HEK293 (cell line): Measurements from ENCODE around the gene NHEJ1.

Experiments used
- CTCF ChIA-PET: fragments of 350-600 bp; formaldehyde crosslinking; extraction: SDS; loops from one replicate; lab custom pipeline; 2021; ENCODE audit warnings: antibody characterized with exemption; lab: Yijun Ruan, JAX
- POLR2A ChIA-PET: fragments of 300-600 bp; formaldehyde crosslinking; extraction: SDS; loops from one replicate; lab custom pipeline; 2020; ENCODE audit warnings: antibody characterized with exemption, inconsistent platforms; lab: Yijun Ruan, JAX
- H3K27ac ChIP-seq: fragments of 200-500 bp; sonication (Bioruptor generic); 2 replicates; pipeline ENCODE4 v1.5.1; 2014; ENCODE audit warnings: low read depth, low read length, control low read depth, inconsistent platforms; ENCODE audit errors: extremely low read depth
- H3K36me3 ChIP-seq, 2 experiments: fragments of 200-500 bp in 1 of 2; sonication (Bioruptor generic) in 1 of 2; 1 replicate in 1 of 2; 2 replicates in 1 of 2; pipeline ENCODE4 v1.5.1; 2014 to 2017; ENCODE audit warnings: inconsistent platforms in 2 of 2, low read length in 2 of 2; ENCODE audit not compliant: control insufficient read depth in 2 of 2, insufficient read depth in 1 of 2
- H3K4me1 ChIP-seq: fragments of 200-500 bp; sonication (Bioruptor generic); 2 replicates; pipeline ENCODE4 v1.5.1; 2014; ENCODE audit warnings: mild to moderate bottlenecking, low read length, inconsistent platforms; ENCODE audit not compliant: control insufficient read depth, insufficient read depth
- H3K4me3 ChIP-seq: 2 replicates; pipeline ENCODE4 v1.5.1; 2011; ENCODE audit warnings: low read depth, mild to moderate bottlenecking, control low read depth, low read length, moderate library complexity
- H3K9me3 ChIP-seq: fragments of 200-500 bp; sonication (Bioruptor generic); 2 replicates; pipeline ENCODE4 v1.5.1; 2014; ENCODE audit warnings: low read depth, low read length, inconsistent platforms; ENCODE audit not compliant: control insufficient read depth, insufficient read depth
- GLI4 ChIP-seq: fragments of 450-650 bp; formaldehyde crosslinking; IDR thresholded peaks from 2 replicates; pipeline ENCODE4 v1.5.1; 2016; ENCODE audit warnings: missing biosample characterization, missing genetic modification characterization
- GLIS2 ChIP-seq: fragments of 450-650 bp; formaldehyde crosslinking; IDR thresholded peaks from 2 replicates; pipeline ENCODE4 v1.5.1; 2016; ENCODE audit warnings: missing biosample characterization, missing genetic modification characterization
- HIC1 ChIP-seq: fragments of 450-650 bp; formaldehyde crosslinking; IDR thresholded peaks from 2 replicates; pipeline ENCODE4 v1.5.1; 2016; ENCODE audit warnings: missing biosample characterization, missing genetic modification characterization
- HOXD13 ChIP-seq: sonication (generic); formaldehyde crosslinking; IDR thresholded peaks from 2 replicates; pipeline ENCODE4 v1.8.0; 2022; ENCODE audit warnings: missing genetic modification reagents, borderline replicate concordance
- KLF1 ChIP-seq: fragments of 450-650 bp; formaldehyde crosslinking; IDR thresholded peaks from 2 replicates; pipeline ENCODE4 v1.5.1; 2016; ENCODE audit warnings: missing biosample characterization, missing genetic modification characterization
- KLF7 ChIP-seq: fragments of 450-650 bp; formaldehyde crosslinking; IDR thresholded peaks from 2 replicates; pipeline ENCODE4 v1.5.1; 2016; ENCODE audit warnings: missing biosample characterization, missing genetic modification characterization, borderline replicate concordance
- OVOL3 ChIP-seq: fragments of 450-650 bp; formaldehyde crosslinking; IDR thresholded peaks from 2 replicates; pipeline ENCODE4 v1.5.1; 2016; ENCODE audit warnings: missing biosample characterization, missing genetic modification characterization
- ZFHX2 ChIP-seq: fragments of 450-650 bp; formaldehyde crosslinking; conservative IDR thresholded peaks from 2 replicates; pipeline ENCODE4 v1.5.1; 2016; ENCODE audit warnings: missing biosample characterization, missing genetic modification characterization
- ZIC2 ChIP-seq: fragments of 450-650 bp; formaldehyde crosslinking; IDR thresholded peaks from 2 replicates; pipeline ENCODE4 v1.5.1; 2016; ENCODE audit warnings: missing biosample characterization, missing genetic modification characterization
- ZNF133 ChIP-seq: fragments of 450-650 bp; formaldehyde crosslinking; IDR thresholded peaks from 2 replicates; pipeline ENCODE4 v1.5.1; 2016; ENCODE audit warnings: missing biosample characterization, missing genetic modification characterization
- ZNF148 ChIP-seq: fragments of 450-650 bp; formaldehyde crosslinking; IDR thresholded peaks from 2 replicates; pipeline ENCODE4 v1.5.0; 2017; ENCODE audit warnings: missing biosample characterization, missing genetic modification characterization, borderline replicate concordance
- ZNF302 ChIP-seq: fragments of 450-650 bp; formaldehyde crosslinking; IDR thresholded peaks from 2 replicates; pipeline ENCODE4 v1.5.1; 2016; ENCODE audit warnings: missing biosample characterization, missing genetic modification characterization, low read depth
- ZNF341 ChIP-seq: fragments of 450-650 bp; formaldehyde crosslinking; IDR thresholded peaks from 2 replicates; pipeline ENCODE4; 2016; ENCODE audit warnings: low read depth, missing biosample characterization, missing genetic modification characterization
- ZNF394 ChIP-seq: fragments of 450-650 bp; formaldehyde crosslinking; IDR thresholded peaks from 2 replicates; pipeline ENCODE4 v1.5.1; 2016; ENCODE audit warnings: missing biosample characterization, missing genetic modification characterization, mild to moderate bottlenecking, moderate library complexity, borderline replicate concordance
- ZNF530 ChIP-seq: fragments of 450-650 bp; formaldehyde crosslinking; IDR thresholded peaks from 2 replicates; pipeline ENCODE4 v1.5.1; 2016; ENCODE audit warnings: low read depth, missing biosample characterization, missing genetic modification characterization
- ZNF544 ChIP-seq: fragments of 450-650 bp; formaldehyde crosslinking; IDR thresholded peaks from 2 replicates; pipeline ENCODE4 v1.5.0; 2017; ENCODE audit warnings: missing biosample characterization, missing genetic modification characterization
- ZNF585B ChIP-seq: fragments of 450-650 bp; formaldehyde crosslinking; IDR thresholded peaks from 2 replicates; pipeline ENCODE4 v1.5.1; 2016; ENCODE audit warnings: missing biosample characterization, missing genetic modification characterization
- ZXDB ChIP-seq: fragments of 450-650 bp; formaldehyde crosslinking; IDR thresholded peaks from 2 replicates; pipeline ENCODE4 v1.5.1; 2016; ENCODE audit warnings: missing biosample characterization, missing genetic modification characterization

The NHEJ1 gene

GRCh38 chr2:219060821-219061791 is 99.5 kb downstream of the NHEJ1 start, which contains the start of gene IHH (continued):
- 0 out of 2 replicates have a peak, but pooled peaks have one; percentile 8 for TF ChIP-seq ZFHX2 (tag by site-specific recombination)
- TF ChIP-seq ZXDB, result no peak
- peak; percentile 41; the same call in 1 of the 2 replicates for TF ChIP-seq GLIS2 (tag by site-specific recombination)
- no peak for TF ChIP-seq KLF7 (tag by site-specific recombination)
- TF ChIP-seq OVOL3, result no peak
- TF ChIP-seq ZIC2 (tag by site-specific recombination), result peak; percentile 49; the same call in 1 of the 2 replicates
- 0 out of 2 replicates have a peak, but pooled peaks have one; percentile 12 for TF ChIP-seq KLF1 (tag by site-specific recombination)
- TF ChIP-seq HOXD13 (CRISPR knock-in tag), result no peak
- TF ChIP-seq ZNF341 (tag by site-specific recombination), result no peak

GRCh38 chr2:219059725-219060682 is 100.6 kb downstream of the NHEJ1 start:
- H3K4me3 ChIP-seq, result no peak overlapping the region; the same call in 1 of the 2 replicates
- H3K9me3 ChIP-seq, result no peaks in the 10 kb centered on the region
- no peaks in the 10 kb centered on the region for H3K36me3 ChIP-seq
- ChIA-PET POLR2A (no interaction called here), CTCF (interaction anchor here (0.6 to 4.9 kb wide), 14 partner anchors 9 to 184 kb away, joined by 3 to 39 read pairs (median 4); no protein-coding TSS in a partner anchor)
- H3K4me1 ChIP-seq, result no peaks in the 10 kb centered on the region; the same call in 1 of the 2 replicates
- H3K27ac ChIP-seq, result no peak overlapping the region
- TF ChIP-seq KLF1 (tag by site-specific recombination), result no peak
- TF ChIP-seq HIC1 (tag by site-specific recombination), result no peak

GRCh38 chr2:219059375-219059724 is 101.3 kb downstream of the NHEJ1 start:
- H3K9me3 ChIP-seq, result no peaks in the 10 kb centered on the region
- no peak overlapping the region for H3K27ac ChIP-seq
- TF ChIP-seq GLI4 (tag by site-specific recombination) (no peak), ZNF544 (tag by site-specific recombination) (no peak), ZNF148 (tag by site-specific recombination) (no peak), ZNF530 (no peak), ZNF133 (no peak), ZNF585B (tag by site-specific recombination) (no peak), ZNF394 (tag by site-specific recombination) (no peak), ZNF302 (no peak)
- CTCF ChIA-PET, result interaction anchor here (0.6 to 4.9 kb wide), 15 partner anchors 10 to 184 kb away, joined by 3 to 39 read pairs (median 4); no protein-coding TSS in a partner anchor
- POLR2A ChIA-PET, result no interaction called here
- H3K36me3 ChIP-seq, result no peaks in the 10 kb centered on the region
- no peaks in the 10 kb centered on the region; the same call in 1 of the 2 replicates for H3K4me1 ChIP-seq
- no peak overlapping the region for H3K4me3 ChIP-seq
